A673 (cell line): Measurements from ENCODE around the gene ILKAP. TPM values are rescaled to one million over a fixed set of nuclear protein-coding genes. Genes with fewer than 3 reads are reported as not detected.

Experiments used
- BruUV-seq: library from RNA; stranded (reverse); fragments of 400-500 nt; replicated peaks from 2 replicates; lab custom pipeline; 2021; lab: Mats Ljungman, UMichigan
- CTCF ChIA-PET: fragments of 300-600 bp; sonication (Branson Sonifier 250); formaldehyde crosslinking; loops from one replicate; lab custom pipeline; 2022; ENCODE audit warnings: antibody characterized with exemption; lab: Charles Lee
- POLR2A ChIA-PET: fragments of 300-600 bp; sonication (Branson Sonifier 250); formaldehyde crosslinking; loops from one replicate; lab custom pipeline; 2022; ENCODE audit warnings: antibody characterized with exemption; ENCODE audit not compliant: low non-redundant PET; lab: Charles Lee
- DNase-seq: peaks from one replicate; pipeline ENCODE4 v3.0.0-alpha.2; 2015; ENCODE audit warnings: low spot score
- H3K27ac ChIP-seq: fragments of 200-600 bp; sonication (generic); 2 replicates; pipeline ENCODE4 v1.5.1; 2016; ENCODE audit warnings: mixed run types, low read depth, mild to moderate bottlenecking, mixed read lengths, antibody characterized with exemption, low read length; ENCODE audit not compliant: poor library complexity, severe bottlenecking
- H3K27me3 ChIP-seq: fragments of 200-600 bp; sonication (generic); replicated peaks from 2 replicates; pipeline ENCODE4 v1.6.1; 2017; ENCODE audit warnings: mixed run types, low read depth, mild to moderate bottlenecking, mixed read lengths, antibody characterized with exemption, low read length; ENCODE audit not compliant: insufficient read depth, poor library complexity
- H3K36me3 ChIP-seq: fragments of 200-600 bp; sonication (generic); 2 replicates; pipeline ENCODE4 v1.6.1; 2016; ENCODE audit warnings: mixed run types, mild to moderate bottlenecking, mixed read lengths, antibody characterized with exemption, low read length; ENCODE audit not compliant: insufficient read depth, poor library complexity, severe bottlenecking
- H3K4me1 ChIP-seq: fragments of 200-600 bp; sonication (generic); 2 replicates; pipeline ENCODE4 v1.6.1; 2017; ENCODE audit warnings: mixed run types, mild to moderate bottlenecking, mixed read lengths, antibody characterized with exemption, low read length; ENCODE audit not compliant: insufficient read depth, poor library complexity, severe bottlenecking
- H3K4me3 ChIP-seq: fragments of 200-600 bp; sonication (generic); 2 replicates; pipeline ENCODE4 v1.5.1; 2016; ENCODE audit warnings: low read depth, mixed run types, mild to moderate bottlenecking, mixed read lengths, low read length; ENCODE audit not compliant: poor library complexity, severe bottlenecking
- H3K9me3 ChIP-seq: fragments of 200-600 bp; sonication (generic); 2 replicates; pipeline ENCODE4 v1.6.1; 2016; ENCODE audit warnings: mixed run types, low read depth, mild to moderate bottlenecking, mixed read lengths, antibody characterized with exemption, low read length; ENCODE audit not compliant: poor library complexity, severe bottlenecking
- CTCF ChIP-seq: fragments of 300-800, 200-600 bp; sonication (generic); conservative IDR thresholded peaks from 2 replicates; pipeline ENCODE4 v1.5.1; 2017; ENCODE audit warnings: low read depth, mild to moderate bottlenecking, antibody characterized with exemption, low read length, moderate library complexity, mixed read lengths
- EZH2 ChIP-seq: fragments of 200-600 bp; sonication (generic); IDR thresholded peaks from 2 replicates; pipeline ENCODE4 v1.6.1; 2017; ENCODE audit warnings: borderline replicate concordance, low read depth, mild to moderate bottlenecking, mixed read lengths, antibody characterized with exemption, low read length; ENCODE audit not compliant: poor library complexity, severe bottlenecking
- intact Hi-C: fragments of 100-400 bp; cut with micrococcal nuclease; formaldehyde crosslinking; loops from one replicate; pipeline ENCODE4 v1.10.0; 2022; ENCODE audit not compliant: unreplicated experiment
- total RNA-seq: library from RNA; stranded (reverse); gene quantifications from 2 replicates; pipeline ENCODE4 v1.2.3, GENCODE V29; 2021

The ILKAP gene
- total RNA-seq, 1 experiment from 2014 or later, result 71.6 TPM

GRCh38 chr2:238120463-238121298 lies 82.8 kb downstream of the ILKAP start:
- TF ChIP-seq EZH2, result no peak
- no peak for TF ChIP-seq CTCF
- BruUV-seq, result no TSS peak
- Histone ChIP-seq H3K4me1 (no peaks in the 10 kb centered on the region), H3K27me3 (no peaks in the 10 kb centered on the region), H3K27ac (no peak overlapping the region), H3K36me3 (no peaks in the 10 kb centered on the region), H3K4me3 (no peak overlapping the region), H3K9me3 (no peaks in the 10 kb centered on the region)
- intact Hi-C loops, result no loop called here
- no peak for DNase-seq
- CTCF ChIA-PET, result no interaction called here
- POLR2A ChIA-PET, result no interaction called here

Other genes with a start within 250 kb of the ILKAP start
- 49.0 and 51.2 TPM in 2 replicates for gene UBE2F, start 236.7 kb downstream of the ILKAP start, total RNA-seq
- gene SCLY, start 142.7 kb downstream of the ILKAP start, total RNA-seq, result 69.9 and 72.4 TPM in 2 replicates
- 0.30 and 0.72 TPM in 2 replicates for gene ESPNL, start 103.4 kb downstream of the ILKAP start, total RNA-seq
- 0.09 TPM in 1 of 2 replicates, not detected in the other for gene KLHL30, start 65.0 kb downstream of the ILKAP start, total RNA-seq
- 6.1 and 8.6 TPM in 2 replicates for gene ERFE, start 44.7 kb downstream of the ILKAP start, total RNA-seq
- gene HES6, start 36.3 kb upstream of the ILKAP start, total RNA-seq, result 17.2 and 26.9 TPM in 2 replicates
- gene PER2, start 84.9 kb upstream of the ILKAP start, total RNA-seq, result 6.8 and 7.5 TPM in 2 replicates
- gene TRAF3IP1, start 116.8 kb upstream of the ILKAP start, total RNA-seq, result 23.0 and 24.5 TPM in 2 replicates
- gene ASB1, start 223.2 kb upstream of the ILKAP start, total RNA-seq, result 36.9 and 43.7 TPM in 2 replicates